WTC11 (cell line): ENCODE results near the gene EIF4E3. TPM values are rescaled to one million over a fixed set of nuclear protein-coding genes. Genes with fewer than 3 reads are reported as not detected.

Source experiments
- ATAC-seq: fragments of 200-7000 bp; cut with Tn5 transposase; 2 replicates; pipeline ENCODE4 v1.10.0; 2021; ENCODE audit warnings: mild to moderate bottlenecking, moderate library complexity
- CTCF ChIA-PET: fragments of 300-600 bp; sonication (Branson Sonifier 250); formaldehyde crosslinking; loops from one replicate; lab custom pipeline; 2021; ENCODE audit warnings: antibody characterized with exemption; lab: Charles Lee
- POLR2A ChIA-PET: fragments of 350-600 bp; sonication (Branson Sonifier 250); formaldehyde crosslinking; loops from one replicate; lab custom pipeline; 2021; ENCODE audit warnings: antibody characterized with exemption; lab: Charles Lee
- DNase-seq: peaks from one replicate; pipeline ENCODE4 v3.0.0; 2021; ENCODE audit warnings: low spot score
- H3K27ac Mint-ChIP-seq: 2 replicates; pipeline ENCODE4 v1.8.0; 2021; ENCODE audit warnings: mixed read lengths
- H3K27me3 Mint-ChIP-seq: 2 replicates; pipeline ENCODE4 v1.8.0; 2021; ENCODE audit warnings: low read depth, mild to moderate bottlenecking, moderate library complexity, mixed read lengths
- H3K36me3 Mint-ChIP-seq: 2 replicates; pipeline ENCODE4 v1.8.0; 2021; ENCODE audit warnings: mixed read lengths
- H3K4me1 Mint-ChIP-seq: 2 replicates; pipeline ENCODE4 v1.8.0; 2022; ENCODE audit warnings: mixed read lengths
- H3K4me3 Mint-ChIP-seq: 2 replicates; pipeline ENCODE4 v1.8.0; 2021; ENCODE audit warnings: mild to moderate bottlenecking, moderate library complexity, mixed read lengths
- H3K9me3 Mint-ChIP-seq: 2 replicates; pipeline ENCODE4 v1.8.0; 2021; ENCODE audit warnings: mixed read lengths
- ATF2 ChIP-seq: sonication (generic); formaldehyde crosslinking; IDR thresholded peaks from 2 replicates; pipeline ENCODE4 v1.8.1; 2022; ENCODE audit warnings: low read depth, missing genetic modification reagents, borderline replicate concordance
- CREB1 ChIP-seq: sonication (generic); formaldehyde crosslinking; IDR thresholded peaks from 2 replicates; pipeline ENCODE4 v1.8.0; 2023; ENCODE audit warnings: mild to moderate bottlenecking, missing genetic modification reagents
- ERG ChIP-seq: fragments of 250-450 bp; sonication (Bioruptor Pico); IDR thresholded peaks from 2 replicates; pipeline ENCODE4 v1.8.0; 2021; ENCODE audit warnings: mild to moderate bottlenecking
- GABPB1 ChIP-seq: sonication (generic); formaldehyde crosslinking; IDR thresholded peaks from 2 replicates; pipeline ENCODE4 v1.8.1; 2023; ENCODE audit warnings: mild to moderate bottlenecking, missing genetic modification reagents
- GTF2I ChIP-seq: fragments of 250-450 bp; sonication (Bioruptor Pico); conservative IDR thresholded peaks from 2 replicates; pipeline ENCODE4 v1.4.0; 2021; ENCODE audit warnings: mild to moderate bottlenecking
- HMGA2 ChIP-seq: fragments of 250-450 bp; sonication (Bioruptor Pico); IDR thresholded peaks from 2 replicates; pipeline ENCODE4 v1.4.0; 2021; ENCODE audit warnings: mild to moderate bottlenecking, moderate library complexity
- JAZF1 ChIP-seq: fragments of 250-450 bp; sonication (Bioruptor Pico); IDR thresholded peaks from 2 replicates; pipeline ENCODE4 v1.9.0; 2021; ENCODE audit warnings: moderate library complexity, mild to moderate bottlenecking, inconsistent platforms
- MYBL2 ChIP-seq: sonication (generic); formaldehyde crosslinking; IDR thresholded peaks from 2 replicates; pipeline ENCODE4 v1.8.1; 2023; ENCODE audit warnings: mild to moderate bottlenecking, moderate library complexity, missing genetic modification reagents
- PRRX2 ChIP-seq: fragments of 250-450 bp; sonication (Bioruptor Pico); IDR thresholded peaks from 2 replicates; pipeline ENCODE4 v1.8.0; 2021; ENCODE audit warnings: mild to moderate bottlenecking
- RORB ChIP-seq: fragments of 250-450 bp; sonication (Bioruptor Pico); IDR thresholded peaks from 2 replicates; pipeline ENCODE4 v1.9.0; 2021; ENCODE audit warnings: mild to moderate bottlenecking
- TEAD4 ChIP-seq: sonication (generic); formaldehyde crosslinking; IDR thresholded peaks from 2 replicates; pipeline ENCODE4 v1.8.0; 2022; ENCODE audit warnings: mild to moderate bottlenecking, missing genetic modification reagents
- ZNF138 ChIP-seq: sonication (generic); formaldehyde crosslinking; conservative IDR thresholded peaks from 2 replicates; pipeline ENCODE4 v1.8.1; 2022; ENCODE audit warnings: mild to moderate bottlenecking, moderate library complexity, missing genetic modification reagents
- ZNF425 ChIP-seq: fragments of 250-450 bp; sonication (Bioruptor Pico); conservative IDR thresholded peaks from 2 replicates; pipeline ENCODE4 v1.9.0; 2021; ENCODE audit warnings: mild to moderate bottlenecking
- ZNF671 ChIP-seq: fragments of 250-450 bp; sonication (Bioruptor Pico); IDR thresholded peaks from 2 replicates; pipeline ENCODE4 v1.8.0; 2021; ENCODE audit warnings: mild to moderate bottlenecking
- total RNA-seq: library from RNA; stranded (reverse); gene quantifications from 3 replicates; pipeline ENCODE4 v1.2.3, GENCODE V29; 2021
- TF ChIP-seq, protein P1 (sequence below): sonication (generic); formaldehyde crosslinking; IDR thresholded peaks from 2 replicates; pipeline ENCODE4 v1.8.1; 2023; ENCODE audit warnings: mild to moderate bottlenecking, moderate library complexity, missing genetic modification reagents
- TF ChIP-seq, protein P2 (sequence below): fragments of 250-450 bp; sonication (Bioruptor Pico); IDR thresholded peaks from 2 replicates; pipeline ENCODE4 v2.1.2; 2022; ENCODE audit warnings: mild to moderate bottlenecking, moderate library complexity
- TF ChIP-seq, protein P3 (sequence below): sonication (generic); formaldehyde crosslinking; IDR thresholded peaks from 2 replicates; pipeline ENCODE4 v1.8.0; 2022; ENCODE audit warnings: missing genetic modification reagents
- TF ChIP-seq, protein P4 (sequence below): sonication (generic); formaldehyde crosslinking; IDR thresholded peaks from 2 replicates; pipeline ENCODE4 v1.8.0; 2023; ENCODE audit warnings: missing genetic modification reagents

Gene EIF4E3
- total RNA-seq, 1 experiment from 2014 or later, result 16.5 TPM

- Mint-ChIP-seq H3K4me1 (peaks cover 35% of the 10 kb centered on the region), H3K27ac (no peak overlapping the region), H3K4me3 (no peak overlapping the region), H3K36me3 (no peaks in the 10 kb centered on the region), H3K27me3 (no peaks in the 10 kb centered on the region), H3K9me3 (no peaks in the 10 kb centered on the region)
- DNase-seq (no peak), ATAC-seq (no peak)
- CTCF ChIA-PET, result no interaction called here
- POLR2A ChIA-PET, result no interaction called here
- TF ChIP-seq, protein P1, sequence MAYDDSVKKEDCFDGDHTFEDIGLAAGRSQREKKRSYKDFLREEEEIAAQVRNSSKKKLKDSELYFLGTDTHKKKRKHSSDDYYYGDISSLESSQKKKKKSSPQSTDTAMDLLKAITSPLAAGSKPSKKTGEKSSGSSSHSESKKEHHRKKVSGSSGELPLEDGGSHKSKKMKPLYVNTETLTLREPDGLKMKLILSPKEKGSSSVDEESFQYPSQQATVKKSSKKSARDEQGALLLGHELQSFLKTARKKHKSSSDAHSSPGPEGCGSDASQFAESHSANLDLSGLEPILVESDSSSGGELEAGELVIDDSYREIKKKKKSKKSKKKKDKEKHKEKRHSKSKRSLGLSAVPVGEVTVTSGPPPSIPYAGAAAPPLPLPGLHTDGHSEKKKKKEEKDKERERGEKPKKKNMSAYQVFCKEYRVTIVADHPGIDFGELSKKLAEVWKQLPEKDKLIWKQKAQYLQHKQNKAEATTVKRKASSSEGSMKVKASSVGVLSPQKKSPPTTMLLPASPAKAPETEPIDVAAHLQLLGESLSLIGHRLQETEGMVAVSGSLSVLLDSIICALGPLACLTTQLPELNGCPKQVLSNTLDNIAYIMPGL (CRISPR knock-in tag), result no peak
- TF ChIP-seq HMGA2 (CRISPR knock-in tag) (no peak), ZNF138 (CRISPR knock-in tag) (no peak), GTF2I (no peak), RORB (CRISPR knock-in tag) (no peak), TEAD4 (no peak), ZNF671 (CRISPR knock-in tag) (no peak), GABPB1 (CRISPR knock-in tag) (no peak), CREB1 (CRISPR knock-in tag) (no peak), PRRX2 (CRISPR knock-in tag) (no peak), ZNF425 (CRISPR knock-in tag) (no peak), MYBL2 (CRISPR knock-in tag) (no peak), ERG (no peak), ATF2 (no peak), JAZF1 (no peak)
- TF ChIP-seq, protein P2, sequence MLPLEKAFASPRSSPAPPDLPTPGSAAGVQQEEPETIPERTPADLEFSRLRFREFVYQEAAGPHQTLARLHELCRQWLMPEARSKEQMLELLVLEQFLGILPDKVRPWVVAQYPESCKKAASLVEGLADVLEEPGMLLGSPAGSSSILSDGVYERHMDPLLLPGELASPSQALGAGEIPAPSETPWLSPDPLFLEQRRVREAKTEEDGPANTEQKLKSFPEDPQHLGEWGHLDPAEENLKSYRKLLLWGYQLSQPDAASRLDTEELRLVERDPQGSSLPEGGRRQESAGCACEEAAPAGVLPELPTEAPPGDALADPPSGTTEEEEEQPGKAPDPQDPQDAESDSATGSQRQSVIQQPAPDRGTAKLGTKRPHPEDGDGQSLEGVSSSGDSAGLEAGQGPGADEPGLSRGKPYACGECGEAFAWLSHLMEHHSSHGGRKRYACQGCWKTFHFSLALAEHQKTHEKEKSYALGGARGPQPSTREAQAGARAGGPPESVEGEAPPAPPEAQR (CRISPR knock-in tag), result no peak
- TF ChIP-seq, protein P3, sequence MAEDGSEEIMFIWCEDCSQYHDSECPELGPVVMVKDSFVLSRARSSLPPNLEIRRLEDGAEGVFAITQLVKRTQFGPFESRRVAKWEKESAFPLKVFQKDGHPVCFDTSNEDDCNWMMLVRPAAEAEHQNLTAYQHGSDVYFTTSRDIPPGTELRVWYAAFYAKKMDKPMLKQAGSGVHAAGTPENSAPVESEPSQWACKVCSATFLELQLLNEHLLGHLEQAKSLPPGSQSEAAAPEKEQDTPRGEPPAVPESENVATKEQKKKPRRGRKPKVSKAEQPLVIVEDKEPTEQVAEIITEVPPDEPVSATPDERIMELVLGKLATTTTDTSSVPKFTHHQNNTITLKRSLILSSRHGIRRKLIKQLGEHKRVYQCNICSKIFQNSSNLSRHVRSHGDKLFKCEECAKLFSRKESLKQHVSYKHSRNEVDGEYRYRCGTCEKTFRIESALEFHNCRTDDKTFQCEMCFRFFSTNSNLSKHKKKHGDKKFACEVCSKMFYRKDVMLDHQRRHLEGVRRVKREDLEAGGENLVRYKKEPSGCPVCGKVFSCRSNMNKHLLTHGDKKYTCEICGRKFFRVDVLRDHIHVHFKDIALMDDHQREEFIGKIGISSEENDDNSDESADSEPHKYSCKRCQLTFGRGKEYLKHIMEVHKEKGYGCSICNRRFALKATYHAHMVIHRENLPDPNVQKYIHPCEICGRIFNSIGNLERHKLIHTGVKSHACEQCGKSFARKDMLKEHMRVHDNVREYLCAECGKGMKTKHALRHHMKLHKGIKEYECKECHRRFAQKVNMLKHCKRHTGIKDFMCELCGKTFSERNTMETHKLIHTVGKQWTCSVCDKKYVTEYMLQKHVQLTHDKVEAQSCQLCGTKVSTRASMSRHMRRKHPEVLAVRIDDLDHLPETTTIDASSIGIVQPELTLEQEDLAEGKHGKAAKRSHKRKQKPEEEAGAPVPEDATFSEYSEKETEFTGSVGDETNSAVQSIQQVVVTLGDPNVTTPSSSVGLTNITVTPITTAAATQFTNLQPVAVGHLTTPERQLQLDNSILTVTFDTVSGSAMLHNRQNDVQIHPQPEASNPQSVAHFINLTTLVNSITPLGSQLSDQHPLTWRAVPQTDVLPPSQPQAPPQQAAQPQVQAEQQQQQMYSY (CRISPR knock-in tag), result no peak
- TF ChIP-seq, protein P4, sequence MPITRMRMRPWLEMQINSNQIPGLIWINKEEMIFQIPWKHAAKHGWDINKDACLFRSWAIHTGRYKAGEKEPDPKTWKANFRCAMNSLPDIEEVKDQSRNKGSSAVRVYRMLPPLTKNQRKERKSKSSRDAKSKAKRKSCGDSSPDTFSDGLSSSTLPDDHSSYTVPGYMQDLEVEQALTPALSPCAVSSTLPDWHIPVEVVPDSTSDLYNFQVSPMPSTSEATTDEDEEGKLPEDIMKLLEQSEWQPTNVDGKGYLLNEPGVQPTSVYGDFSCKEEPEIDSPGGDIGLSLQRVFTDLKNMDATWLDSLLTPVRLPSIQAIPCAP (CRISPR knock-in tag), result no peak
Measured at GRCh38 chr3:71676931-71677330, 48.3 kb downstream of the EIF4E3 start.
